Cardiac fibroblast (primary cell): Measurements from ENCODE around the gene NOTCH2.
"Not testable (repeated sequence)": the region's sequence is repeated elsewhere in the genome, so short reads cannot be mapped to it uniquely, and the experiment has no call there.

ENCODE experiments used
- DNase-seq, 2 donors: peaks; one replicate each; pipeline versions ENCODE4 v3.0.0 to v3.0.0-alpha.2; 2010; ENCODE audit warnings: low read depth in 2 of 2
- H3K4me3 ChIP-seq, 2 donors: replicated peaks in 1 of 2; 1 replicate in 1 of 2; 2 replicates in 1 of 2; pipeline ENCODE4 v1.5.1; 2011; ENCODE audit warnings: low read depth in 2 of 2, low read length in 2 of 2, mild to moderate bottlenecking in 2 of 2, moderate library complexity in 1 of 2
- TF ChIP-seq, protein P1 (sequence below): IDR thresholded peaks from one replicate; pipeline ENCODE4 v1.5.1; 2011; ENCODE audit warnings: low read depth, mild to moderate bottlenecking, low read length, inconsistent platforms

The NOTCH2 gene

DNA sequence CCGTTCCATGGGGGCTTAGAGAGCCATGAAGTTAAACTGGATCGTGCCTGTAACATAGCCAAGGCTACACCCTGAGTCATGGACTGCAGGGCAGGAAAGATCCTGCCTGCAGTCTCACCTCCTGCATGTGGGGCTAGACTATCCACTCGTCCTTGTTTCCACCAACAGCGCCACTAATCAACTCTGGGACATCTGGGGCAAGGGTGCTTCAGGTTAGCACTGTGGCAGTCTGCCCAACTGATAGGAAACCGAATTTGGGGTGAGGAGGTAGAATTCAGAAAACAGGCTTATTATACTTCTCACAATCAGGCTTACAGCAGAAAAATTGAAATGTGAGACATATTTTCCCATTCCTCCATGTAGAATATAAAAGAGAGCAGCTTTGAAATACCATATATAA is 88.0 kb downstream of the NOTCH2 start:
- TF ChIP-seq, protein P1, sequence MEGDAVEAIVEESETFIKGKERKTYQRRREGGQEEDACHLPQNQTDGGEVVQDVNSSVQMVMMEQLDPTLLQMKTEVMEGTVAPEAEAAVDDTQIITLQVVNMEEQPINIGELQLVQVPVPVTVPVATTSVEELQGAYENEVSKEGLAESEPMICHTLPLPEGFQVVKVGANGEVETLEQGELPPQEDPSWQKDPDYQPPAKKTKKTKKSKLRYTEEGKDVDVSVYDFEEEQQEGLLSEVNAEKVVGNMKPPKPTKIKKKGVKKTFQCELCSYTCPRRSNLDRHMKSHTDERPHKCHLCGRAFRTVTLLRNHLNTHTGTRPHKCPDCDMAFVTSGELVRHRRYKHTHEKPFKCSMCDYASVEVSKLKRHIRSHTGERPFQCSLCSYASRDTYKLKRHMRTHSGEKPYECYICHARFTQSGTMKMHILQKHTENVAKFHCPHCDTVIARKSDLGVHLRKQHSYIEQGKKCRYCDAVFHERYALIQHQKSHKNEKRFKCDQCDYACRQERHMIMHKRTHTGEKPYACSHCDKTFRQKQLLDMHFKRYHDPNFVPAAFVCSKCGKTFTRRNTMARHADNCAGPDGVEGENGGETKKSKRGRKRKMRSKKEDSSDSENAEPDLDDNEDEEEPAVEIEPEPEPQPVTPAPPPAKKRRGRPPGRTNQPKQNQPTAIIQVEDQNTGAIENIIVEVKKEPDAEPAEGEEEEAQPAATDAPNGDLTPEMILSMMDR = no peak
- no peak for DNase-seq
- no peak overlapping the region for H3K4me3 ChIP-seq

DNA sequence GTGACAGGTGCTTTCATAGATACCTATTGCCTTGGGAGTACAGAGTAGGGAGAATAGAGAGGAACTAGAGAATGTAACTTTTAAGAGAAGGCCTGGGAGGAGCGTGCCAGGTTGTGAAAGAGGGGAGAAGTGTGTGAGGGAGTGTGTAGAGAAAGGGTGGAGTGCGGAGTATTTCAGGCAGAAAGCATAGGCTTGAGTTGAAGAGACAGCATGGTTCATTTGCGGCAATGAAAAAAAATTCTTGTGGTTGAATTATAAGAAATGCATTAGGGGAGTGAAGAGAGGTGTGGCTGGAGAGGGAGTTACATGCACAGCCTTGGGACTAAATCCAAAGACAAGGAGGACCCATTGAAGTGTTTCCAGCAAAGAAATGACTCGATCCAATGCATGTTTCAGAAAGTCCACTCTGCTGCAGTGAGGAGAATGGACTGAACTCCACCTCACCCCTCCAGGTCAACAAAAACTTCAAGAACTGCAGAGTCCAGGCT is 91.4 kb downstream of the NOTCH2 start:
- TF ChIP-seq, protein P1 = no peak
- DNase-seq = no peak
- no peak overlapping the region for H3K4me3 ChIP-seq

DNA sequence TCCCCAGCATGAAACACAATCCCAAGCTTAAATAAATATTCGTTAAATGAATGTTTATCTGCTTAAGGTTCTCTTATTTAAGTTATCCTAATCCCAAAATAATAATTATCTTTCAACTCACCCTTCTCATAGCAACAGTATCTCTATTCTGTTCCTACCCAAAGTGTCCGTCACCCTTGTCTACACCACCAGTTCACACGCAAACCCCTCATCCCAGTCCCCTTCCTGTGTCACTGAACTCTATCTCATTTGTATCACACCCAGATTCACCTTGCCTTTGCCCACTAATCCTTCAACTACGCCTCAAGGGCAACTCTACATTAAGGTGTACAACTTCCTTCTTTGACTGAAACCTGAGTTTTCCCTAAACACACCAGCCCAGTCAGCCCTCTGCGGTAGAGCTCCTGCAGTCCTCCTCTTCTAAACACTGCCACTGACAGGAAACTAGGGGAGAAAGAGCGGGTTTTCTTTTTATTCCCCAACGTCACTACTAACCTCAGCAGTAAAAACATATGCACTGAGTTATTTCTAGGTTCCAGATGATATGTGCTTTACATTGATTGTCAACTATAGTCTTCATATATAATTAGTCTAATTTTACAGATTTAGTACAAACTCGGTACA is 92.2 kb downstream of the NOTCH2 start:
- H3K4me3 ChIP-seq, DNase-seq: not testable (repeated sequence)

DNA sequence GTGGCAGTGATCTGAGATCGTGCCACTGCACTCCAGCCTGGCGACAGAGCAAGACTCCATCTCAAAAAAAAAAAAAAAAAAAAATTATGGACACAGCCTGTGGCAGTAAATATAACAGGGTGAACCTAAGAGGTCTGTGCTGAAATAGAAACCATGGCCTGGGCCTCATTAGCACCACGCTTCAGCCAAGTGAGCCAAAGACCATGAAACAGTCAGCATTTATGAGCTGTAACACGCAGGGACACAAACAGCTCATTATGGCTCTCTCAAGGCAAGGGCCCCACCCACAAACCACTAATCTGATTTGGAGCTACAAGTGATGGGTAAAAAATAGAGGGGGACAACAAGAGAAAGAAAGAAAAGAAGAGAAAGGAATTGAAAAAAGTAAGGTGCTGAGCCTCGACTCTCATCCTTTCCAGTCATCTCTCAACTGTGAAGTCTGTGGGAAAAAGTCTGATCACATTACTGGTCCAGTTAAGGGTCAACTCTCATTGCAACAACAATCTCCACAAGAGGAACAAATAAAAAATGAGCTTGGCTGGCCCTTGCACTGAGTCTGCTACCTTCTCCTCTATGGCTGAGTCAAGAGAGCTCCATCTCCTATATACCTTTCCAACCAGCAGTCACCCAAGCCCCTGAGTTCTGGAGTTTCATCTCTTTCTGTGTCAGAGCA is 93.7 kb downstream of the NOTCH2 start:
- H3K4me3 ChIP-seq, DNase-seq: not testable (repeated sequence)

DNA sequence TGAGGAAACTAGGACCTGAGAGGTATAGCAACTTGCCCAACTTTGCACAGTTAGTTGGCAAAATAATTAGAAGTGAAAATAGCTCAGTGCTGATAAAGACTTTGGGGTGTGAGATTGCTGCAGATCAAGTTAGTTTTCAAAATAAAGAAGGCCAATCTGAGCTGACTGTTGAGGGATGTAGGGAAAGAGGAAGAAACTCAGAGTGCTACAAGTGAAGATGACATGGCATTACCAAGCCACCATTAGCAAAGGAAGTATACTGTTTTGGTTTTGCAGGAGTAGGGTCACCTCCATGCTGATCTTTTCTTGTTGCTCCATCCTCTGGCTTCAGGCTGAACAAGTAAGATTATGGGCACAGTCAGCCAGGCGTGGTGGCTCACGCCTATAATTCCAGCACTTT is 94.5 kb downstream of the NOTCH2 start:
- H3K4me3 ChIP-seq = no peak overlapping the region
- no peak for DNase-seq
- TF ChIP-seq, protein P1 = no peak

DNA sequence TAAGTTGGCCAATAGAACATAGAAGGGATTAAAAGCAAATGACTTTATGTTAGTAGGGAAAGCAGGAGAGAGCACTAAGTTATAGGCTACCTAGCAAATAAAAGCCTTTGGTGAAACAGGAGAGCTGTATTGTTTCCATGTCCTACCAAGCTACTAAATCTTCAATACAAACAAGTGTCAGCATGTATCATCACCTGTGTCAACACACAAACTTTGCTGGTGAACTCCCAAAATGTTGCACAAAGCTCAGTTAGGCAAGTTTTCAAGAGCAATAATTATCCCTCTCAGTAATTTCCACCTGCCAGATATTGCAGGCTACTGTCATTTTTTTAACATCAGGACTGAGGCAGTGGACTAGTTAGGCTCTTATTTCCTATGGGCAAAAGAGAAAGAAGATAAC is 95.4 kb downstream of the NOTCH2 start:
- no peak for DNase-seq
- TF ChIP-seq, protein P1 = no peak

DNA sequence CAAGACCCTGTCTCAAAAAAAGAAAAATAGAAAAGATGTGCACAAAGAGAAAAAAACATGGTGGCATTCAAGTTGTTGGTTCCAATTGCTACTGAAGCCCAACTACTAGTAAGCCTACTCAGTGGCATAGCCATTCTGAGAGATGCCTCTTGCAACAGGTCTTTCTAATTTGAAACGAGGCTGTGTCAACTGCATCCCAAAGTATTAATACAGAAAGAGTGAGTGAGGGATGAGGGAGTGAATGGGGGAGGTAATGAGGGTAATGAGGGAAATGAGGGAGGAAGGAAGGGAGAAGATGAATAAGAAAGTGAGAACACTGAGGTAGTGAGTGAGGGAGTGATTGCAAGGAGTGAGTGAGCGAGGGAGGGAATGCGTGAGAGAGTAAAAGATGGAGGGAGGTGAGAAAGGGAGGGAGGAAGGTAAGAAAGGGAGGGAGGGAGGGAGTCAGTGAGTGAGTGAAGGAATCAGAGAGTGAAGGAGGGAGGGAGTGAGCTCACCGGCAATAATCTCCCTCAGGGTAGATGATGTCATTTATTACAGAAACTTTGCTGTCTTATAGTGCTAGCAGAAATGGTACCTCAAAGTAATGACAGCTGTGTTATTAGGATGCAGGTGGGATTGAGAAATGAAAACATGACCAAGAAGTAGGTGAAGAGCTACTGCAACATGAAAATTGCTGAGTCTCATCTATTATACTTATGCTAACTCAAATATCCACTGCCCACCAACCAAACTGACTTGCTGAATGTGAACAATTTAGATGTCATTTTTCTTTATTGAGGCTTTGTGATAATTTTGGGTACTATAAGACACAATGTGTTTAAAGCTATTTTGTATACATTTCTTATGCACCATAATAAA is 97.5 kb downstream of the NOTCH2 start:
- no peak overlapping the region for H3K4me3 ChIP-seq
- TF ChIP-seq, protein P1 = no peak
- DNase-seq = no peak

More for the DNA sequence above, 95.4 kb downstream of the NOTCH2 start:
- no peak overlapping the region for H3K4me3 ChIP-seq
